ENCODE results near the gene ADAMTSL3.
"Not testable (repeated sequence)": the region's sequence is repeated elsewhere in the genome, so short reads cannot be mapped to it uniquely, and the experiment has no call there.

Gene ADAMTSL3

DNA sequence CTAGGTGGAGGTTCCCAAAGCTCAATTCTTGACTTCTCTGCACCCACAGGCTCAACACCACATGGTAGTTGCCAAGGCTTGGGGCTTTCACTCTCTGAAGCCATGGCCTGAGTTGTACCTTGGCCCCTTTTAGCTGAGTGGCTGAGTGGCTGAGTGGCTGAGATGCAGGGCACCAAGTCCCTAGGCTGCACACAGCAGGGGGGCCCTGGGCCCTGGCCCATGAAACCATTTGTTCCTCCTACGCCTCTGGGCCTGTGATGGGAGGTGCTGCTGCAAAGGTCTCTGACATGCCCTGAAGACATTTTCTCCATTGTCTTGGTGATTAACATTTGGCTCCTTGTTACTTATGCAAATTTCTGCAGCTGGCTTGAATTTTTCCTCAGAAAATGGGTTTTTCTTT, 103.4 kb downstream of the ADAMTSL3 start:
- not testable (repeated sequence) for DNase-seq

DNA sequence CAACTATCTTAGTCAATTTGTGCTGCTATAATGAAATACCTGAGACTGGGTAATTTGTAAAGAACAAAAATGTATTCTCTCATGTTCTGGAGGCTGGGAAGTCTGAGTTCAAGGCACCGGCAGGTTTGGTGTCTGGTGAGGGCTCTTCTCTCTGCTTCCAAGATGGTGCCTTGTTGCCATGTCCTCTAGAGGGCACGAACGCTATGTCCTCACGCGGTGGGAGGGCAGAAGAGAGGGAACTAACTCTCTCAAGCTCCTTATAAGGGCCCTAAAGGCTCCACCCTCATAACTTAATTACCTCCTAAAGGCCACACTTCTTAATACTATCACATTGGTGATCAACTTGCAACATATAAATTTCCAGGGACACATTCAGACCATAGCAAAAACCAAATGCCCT, 108.4 kb downstream of the ADAMTSL3 start:
- DNase-seq = no peak

DNA sequence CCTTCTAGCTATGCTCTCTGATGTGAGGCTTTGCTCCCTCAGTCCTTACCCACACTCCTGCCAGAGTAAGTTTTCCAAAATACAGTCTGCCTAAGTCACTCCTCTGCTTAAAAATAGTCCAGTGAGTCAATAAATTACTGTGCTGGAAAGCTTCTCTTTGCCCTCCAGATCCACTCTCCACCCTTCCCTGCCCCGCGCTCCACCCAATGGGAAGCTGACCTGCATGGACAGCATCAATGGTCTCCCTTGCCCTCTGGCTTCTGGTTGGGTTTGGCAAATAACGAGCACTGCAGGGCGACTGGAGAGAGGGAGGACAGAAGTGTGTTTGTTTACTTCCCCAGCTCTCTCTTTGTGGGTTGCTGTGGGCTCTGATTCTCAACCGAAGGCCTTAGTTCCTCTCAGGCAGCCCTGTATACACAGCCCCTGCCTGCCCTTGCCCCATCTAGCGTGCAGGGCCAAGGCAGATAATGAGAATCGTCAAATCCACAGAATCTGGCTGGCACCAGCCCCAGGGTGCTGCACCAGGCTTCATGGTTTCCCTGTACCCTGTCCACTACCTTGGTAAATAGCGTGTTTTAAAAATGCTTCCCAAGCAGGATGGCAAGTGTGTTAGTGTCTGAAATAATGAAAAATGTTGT, 110.4 kb downstream of the ADAMTSL3 start:
- DNase-seq = no peak

DNA sequence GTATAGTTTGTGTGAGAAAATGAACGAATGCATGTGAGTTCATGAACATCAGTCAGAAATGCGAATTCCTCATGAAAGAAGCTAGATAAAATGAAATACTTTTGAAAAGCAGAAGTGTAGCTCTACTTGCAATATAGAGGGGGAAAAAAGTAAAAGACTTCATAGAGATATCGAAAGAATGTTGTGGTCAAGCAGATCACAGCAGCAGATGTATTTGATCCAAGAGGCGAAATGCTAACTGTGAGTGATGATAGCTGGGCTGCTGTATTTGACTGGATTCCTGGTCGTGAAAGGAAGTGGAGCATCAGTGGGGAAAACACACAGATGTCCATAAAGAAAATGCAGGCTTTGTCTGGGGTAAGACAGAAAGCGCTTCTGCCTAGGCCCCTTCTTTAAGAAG, 112.4 kb downstream of the ADAMTSL3 start:
- DNase-seq = no peak

DNA sequence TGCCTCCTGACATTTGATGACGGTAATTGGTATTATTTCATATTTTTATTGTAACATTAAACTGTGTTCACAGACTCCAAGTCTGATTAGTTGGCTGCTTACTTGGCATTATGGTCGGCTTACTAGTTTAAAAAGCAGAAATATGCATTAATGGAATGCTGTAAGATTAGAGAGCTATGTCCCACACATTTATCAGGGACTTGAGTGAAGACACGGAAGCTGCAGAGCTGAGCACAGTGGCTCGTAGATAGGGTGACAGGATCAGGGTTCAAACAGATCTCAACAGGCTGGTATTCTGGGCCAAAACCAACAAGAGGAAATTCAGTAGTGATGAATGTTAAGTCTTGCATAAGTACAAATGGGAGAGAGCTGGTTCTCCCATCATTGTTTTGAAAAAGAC, 113.8 kb downstream of the ADAMTSL3 start:
- DNase-seq = no peak

DNA sequence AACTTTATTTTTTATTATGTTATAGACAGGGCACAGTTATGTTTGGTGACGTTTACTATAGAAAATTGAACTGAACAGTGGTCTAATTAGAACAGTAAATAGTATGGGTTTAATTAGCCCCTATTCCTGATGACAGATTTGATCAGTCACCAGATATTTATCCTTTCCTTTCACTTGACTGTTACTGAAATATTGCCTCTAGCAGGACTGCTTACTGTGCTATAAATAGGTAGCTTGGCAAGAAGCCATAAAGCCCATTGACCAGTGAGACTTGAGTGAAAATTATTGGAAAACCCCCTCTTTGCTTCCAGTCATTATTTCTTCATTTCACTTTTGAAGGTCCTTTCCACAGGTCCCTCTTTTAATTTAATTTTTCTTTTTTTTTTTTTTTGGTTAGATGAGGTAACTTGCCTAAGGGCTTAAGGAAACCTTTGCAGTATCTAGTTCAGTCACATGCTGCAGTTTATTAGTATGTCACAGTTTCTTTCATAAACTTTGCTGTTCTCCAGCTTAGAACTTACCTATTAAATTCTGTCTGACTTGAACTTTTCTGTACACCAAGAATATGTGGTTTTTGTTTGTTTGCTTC, 115.6 kb downstream of the ADAMTSL3 start:
- no peak for DNase-seq

DNA sequence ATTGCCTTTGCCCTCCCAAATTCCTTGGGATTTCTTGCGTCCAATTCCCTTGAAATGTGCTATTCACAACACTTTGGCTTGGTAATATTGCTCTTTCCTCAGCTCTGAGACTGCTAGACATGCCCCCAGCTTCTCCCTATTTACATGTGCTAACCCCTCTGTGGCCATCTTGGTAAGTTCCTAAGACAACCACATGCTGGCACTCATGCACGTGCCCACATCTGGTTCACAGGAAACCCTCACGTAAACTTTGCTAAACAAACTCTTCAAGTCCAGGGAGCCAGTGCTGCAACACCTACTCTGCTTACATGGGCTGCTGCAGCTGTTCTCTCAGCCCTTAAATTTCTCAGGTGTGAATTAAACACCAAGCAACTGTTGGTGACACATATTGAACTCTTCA, 121.8 kb downstream of the ADAMTSL3 start:
- DNase-seq = peak in 1 of 5 experiments; percentile 2

DNA sequence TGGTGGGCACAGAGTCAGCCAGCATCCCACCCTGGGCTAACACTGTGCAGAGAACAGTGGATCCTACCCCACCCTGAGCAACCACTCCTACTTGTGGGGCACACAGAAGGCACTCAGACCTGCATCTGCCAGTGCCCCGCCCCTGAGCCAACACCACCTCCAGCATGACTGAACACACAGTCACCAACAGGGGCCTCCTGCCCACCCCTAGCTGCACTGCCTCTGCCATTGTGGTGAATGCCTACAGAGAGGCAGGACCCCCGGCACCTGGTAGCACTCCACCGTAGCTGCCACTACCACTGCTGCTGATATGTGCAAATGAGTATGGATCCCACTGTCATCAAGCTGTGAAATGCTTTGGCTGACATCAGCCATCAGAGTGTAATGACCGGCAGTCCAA, 123.1 kb downstream of the ADAMTSL3 start:
- DNase-seq = no peak

DNA sequence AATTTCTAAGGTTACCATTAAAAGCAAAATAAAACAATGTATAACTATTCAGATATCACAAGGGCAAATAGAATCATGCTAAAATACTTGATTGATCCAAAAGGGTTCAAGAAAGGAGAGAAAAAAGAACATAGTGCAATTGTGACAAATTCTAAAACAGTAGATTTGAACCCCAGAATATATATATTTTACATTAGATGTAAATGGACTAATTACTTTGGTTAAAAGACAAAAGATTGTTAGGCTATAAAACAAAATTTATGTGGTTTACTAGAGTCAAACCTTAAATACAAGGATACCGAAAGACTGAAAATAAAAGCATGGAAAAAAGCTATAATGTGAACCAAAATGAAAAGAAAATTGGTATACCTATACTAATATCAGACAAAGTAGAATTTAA, 129.3 kb downstream of the ADAMTSL3 start:
- DNase-seq = no peak

DNA sequence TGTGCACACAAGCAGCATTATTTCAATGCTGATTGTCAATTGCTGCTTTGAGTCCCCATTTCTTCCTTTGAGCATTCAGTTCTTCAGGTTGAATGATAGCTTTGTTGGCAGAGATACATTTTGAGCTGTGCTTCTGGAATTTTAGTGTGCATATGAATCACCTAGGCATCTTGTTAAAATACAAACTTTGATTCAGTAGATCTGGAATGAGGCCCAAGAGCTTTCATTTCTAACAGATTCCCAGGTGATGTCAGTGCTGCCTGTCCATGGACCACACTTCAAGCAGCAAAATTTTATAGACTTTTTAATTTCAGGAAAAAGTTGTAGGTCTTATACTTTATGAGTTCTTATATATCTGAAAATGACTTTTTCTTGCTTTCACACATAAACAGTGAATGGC, 131.1 kb downstream of the ADAMTSL3 start:
- no peak for DNase-seq

DNA sequence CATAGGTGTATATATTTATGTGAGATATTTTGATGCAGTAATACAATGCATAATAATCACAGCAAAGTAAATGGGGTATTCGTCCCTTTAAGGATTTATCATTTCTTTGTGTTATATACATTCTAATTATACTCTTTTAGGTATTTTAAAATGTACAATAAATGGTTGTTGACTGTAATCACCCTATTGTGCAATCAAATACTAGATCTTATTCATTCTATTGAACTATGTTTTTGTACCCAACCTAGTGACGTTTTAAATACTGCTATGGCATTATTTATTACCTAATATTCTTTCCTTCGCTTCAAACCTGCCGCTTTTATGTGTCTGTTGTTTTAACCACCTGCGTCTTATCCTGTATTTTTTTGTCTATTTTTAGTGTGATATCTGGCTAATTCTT, 132.4 kb downstream of the ADAMTSL3 start:
- DNase-seq = no peak

DNA sequence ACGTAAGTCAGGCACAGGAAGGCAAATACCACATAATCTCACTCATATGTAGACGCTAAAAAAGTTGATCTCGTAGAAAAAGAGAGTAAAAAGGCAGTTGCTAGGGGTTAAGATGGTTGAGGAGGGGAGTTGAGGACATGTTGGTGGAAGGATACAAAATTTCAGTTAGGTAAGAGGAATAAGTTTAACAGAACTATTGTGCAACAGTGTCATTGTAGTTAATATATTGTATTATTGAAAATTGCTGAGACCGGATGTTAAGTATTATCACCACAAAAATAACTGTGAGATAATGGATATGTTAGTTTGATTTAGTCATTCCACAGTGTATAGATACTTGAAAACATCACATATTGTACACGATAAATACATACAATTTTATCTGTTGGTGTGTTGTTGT, 139.1 kb downstream of the ADAMTSL3 start:
- DNase-seq = no peak

DNA sequence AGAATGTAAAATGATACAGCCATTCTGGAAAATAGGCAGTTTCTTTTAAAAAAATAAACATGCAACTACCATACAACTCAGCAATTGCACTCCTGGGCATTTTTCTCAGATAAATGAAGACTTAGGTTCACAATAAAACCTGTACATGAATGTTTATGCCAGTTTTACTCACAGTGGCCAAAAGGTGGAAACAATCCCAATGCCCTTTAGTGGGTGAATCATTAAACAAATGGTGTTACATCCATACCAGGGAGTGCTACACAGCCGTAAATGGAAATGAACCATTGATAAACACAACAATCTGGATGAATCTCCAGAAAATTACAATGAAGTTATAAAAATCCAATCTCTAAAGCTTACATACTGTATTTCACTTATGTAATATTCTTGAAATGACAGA, 140.3 kb downstream of the ADAMTSL3 start:
- no peak for DNase-seq

DNA sequence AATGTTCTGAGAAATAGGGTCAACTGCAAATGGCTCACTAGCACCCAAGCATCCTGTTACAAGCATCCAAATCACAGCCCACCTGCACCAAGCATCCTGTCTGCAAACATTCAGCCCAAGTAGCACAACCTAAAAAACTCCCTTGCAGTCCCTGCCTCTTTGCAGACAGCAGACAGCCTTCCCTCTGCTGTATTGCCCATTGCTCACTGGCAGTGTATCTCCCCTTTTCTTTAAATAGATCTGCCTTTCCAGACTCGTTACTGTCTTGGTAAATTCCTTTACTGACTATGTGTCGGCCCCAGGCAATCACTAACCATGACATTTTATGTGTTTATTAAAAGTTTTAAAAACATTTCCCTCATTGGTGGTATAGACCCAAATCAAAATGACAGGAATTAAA, 155.4 kb downstream of the ADAMTSL3 start:
- DNase-seq = no peak

DNA sequence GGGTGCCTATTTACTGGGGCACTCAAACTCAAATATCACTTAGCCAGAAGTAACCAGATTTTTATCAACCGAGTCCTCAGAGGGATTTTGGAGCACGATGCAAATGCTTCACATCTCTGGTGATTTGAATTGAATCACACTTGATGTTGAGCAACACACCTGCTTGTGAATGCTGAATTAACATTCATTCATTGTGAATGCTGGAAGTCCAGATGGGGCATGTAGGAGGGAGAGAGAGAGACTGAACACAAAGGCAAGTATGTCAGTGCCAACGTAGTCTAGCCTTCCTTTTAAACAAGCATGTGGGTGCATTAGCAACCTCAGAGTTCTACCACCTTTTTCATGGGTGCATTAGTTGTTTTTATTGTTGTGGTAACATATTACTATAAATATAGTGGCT, 156.2 kb downstream of the ADAMTSL3 start:
- no peak for DNase-seq

DNA sequence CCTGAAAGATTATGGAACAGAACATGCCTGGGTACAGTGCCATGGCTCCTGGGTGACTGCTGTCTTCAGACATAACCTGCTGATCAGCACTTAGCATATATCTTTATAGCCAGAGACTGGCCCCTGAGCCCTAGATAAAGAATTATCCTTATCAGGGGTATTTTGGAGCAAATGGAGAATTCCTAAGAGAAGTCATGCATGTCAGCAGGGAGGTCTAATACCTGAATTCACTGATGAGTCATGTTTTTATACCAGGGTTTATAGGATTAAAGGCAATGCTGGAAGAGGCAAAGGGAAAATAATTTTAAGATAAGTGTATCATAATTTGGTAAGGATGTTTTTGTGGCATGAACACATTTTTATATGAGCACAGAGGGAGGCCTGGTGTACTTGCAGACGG, 159.8 kb downstream of the ADAMTSL3 start:
- DNase-seq = no peak

DNA sequence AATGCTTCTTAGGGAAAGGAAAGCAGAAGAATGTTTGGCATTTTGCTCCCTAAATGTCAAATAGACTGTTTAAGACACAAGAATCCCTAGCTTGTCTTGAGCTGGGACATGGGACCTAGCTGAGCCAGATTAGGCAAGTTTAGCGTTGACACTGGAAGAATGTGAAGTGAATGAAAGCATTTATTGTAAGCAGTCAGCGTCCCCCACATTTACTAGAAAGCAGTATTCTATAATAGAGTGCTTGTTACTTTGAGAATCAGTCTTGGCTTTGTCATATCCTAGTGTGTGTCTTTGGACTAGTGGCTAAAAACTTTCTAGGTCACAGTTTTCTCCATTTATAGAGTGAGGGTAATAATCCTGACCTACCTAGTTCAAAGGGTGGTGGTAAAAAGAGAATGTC, 161.6 kb downstream of the ADAMTSL3 start:
- DNase-seq = no peak

DNA sequence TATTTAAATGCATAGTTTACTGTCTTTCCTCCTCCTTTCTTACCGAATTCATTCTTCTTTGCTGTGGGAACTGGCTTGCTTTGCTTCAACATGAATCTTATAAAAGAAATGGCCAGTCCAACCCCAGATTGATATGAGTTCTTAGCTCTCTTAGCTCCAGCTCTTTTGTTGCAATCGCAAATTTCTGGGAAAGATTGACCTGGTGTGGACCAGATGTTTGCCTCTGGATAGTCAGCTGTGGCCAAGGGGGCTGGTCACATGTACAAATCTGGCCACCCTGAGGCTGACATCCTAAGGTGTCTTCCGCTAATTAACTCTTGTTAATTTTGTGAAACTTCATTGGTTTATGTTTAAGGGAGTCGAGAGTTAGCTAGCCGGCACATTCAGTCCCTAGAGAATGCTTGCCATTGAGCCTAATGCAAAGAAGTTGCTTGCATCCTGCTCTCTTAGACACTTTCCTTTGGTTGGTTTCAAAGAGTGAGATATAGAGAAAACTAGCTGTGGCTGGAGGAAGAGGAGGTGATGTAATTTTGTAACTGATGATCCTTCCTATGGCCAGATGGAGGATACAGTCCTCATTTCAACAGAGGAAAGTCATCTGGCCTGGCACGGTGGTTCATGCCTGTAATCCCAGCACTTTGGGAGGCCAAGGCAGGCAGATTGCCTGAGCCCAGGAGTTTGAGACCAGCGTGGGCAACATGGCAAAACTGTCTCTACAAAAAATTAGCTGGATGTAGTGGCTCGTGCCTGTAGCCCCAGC, 162.4 kb downstream of the ADAMTSL3 start:
- DNase-seq = no peak

DNA sequence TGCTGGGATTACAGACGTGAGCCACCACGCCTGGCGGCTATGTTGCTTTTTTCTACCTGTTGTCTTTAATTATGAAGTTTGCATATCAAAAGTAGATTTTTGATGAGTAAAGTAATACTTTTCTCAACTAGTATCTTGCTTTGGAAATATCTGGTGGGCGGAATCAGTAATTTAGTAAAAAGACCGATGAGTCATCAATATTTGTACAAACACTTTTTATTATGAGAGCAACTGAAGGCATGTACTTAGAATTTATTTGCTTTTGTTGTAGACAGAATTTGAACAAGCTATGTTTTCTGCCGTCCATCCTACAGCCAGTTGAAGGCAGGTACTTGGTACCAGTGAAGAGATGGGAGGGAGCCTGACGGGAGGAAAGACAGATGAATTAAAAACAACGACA, 164.7 kb downstream of the ADAMTSL3 start:
- DNase-seq = no peak

DNA sequence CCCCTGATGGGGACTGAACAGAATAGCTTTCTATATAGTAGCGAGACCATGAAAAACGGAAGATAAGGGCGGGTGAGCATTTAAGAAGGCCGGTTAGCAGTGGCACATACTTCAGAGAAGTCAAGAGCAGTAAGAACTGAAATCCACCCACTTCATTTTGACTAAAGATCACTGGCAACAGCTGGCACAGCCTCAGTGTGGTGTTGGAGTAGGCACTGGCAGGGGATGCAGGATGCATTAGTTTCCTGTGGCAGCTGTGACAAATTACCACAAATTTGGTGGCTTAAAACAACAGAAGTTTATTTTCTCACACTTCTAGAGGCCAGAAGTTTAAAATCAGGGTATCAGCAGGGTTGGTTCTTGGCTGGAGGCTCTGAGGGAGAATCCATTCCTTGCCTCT, 176.5 kb downstream of the ADAMTSL3 start:
- no peak for DNase-seq

DNA sequence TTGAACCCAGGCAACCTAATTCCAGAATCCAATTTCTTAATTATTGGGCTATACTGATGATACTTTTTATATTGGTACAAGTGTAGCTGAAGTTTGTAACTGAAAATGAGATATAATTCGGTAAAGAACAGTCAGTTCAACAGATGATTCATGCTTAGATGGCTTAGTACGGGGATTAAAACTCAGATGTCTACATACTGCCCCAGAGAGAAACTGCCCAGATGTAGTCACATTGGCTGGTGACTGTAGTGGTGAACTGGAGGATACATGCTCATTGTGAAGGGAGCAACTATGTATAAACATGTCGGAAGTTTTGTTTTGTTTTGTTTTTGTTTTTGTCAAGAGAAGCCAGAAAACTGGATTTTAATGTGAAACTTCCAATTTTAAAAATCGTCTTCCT, 179.6 kb downstream of the ADAMTSL3 start:
- no peak for DNase-seq

DNA sequence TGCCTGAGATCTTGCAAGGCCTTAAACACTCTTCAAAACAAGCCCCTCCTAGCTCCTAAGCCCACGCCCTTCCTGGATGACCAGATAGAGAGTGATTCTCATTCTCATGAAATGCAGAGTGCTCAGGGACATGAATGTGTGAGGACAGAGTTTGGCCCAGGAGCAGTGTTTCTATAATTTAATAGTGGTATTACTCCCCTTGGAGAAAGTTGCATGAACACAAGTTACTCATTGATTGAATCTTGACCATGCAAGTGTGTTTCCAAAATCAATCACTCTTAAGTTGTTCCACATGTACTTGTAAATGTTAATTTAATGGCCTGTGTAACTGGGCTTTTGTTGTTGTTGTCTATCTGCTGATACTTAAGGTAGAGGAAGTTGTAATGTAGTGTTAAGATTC, 181.6 kb downstream of the ADAMTSL3 start:
- DNase-seq = no peak

DNA sequence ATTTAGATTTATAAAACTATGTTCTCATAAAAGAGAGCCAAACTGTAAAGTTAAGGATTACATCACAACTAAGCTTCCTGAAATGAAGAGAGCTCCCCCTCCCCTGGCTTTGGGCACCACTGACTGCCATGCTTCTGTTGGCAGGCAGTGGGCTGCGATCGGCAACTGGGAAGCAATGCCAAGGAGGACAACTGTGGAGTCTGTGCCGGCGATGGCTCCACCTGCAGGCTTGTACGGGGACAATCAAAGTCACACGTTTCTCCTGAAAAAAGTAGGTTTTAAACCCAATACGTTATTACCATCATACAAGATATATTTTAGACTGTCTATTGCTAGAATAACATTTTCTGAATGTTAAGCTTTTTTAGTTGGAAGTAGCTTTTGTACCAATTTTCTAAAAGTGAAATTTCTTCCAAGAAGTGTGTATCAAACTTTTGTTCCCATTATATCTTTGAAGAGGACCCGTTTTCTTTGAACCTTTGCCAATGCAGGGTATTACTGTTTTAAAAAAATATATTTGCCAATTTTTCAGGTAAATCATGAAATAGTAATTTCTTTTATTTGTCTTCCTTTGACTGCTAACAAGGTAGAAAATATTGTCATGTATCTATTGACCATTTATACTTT, 184.1 kb downstream of the ADAMTSL3 start:
- no peak for DNase-seq

DNA sequence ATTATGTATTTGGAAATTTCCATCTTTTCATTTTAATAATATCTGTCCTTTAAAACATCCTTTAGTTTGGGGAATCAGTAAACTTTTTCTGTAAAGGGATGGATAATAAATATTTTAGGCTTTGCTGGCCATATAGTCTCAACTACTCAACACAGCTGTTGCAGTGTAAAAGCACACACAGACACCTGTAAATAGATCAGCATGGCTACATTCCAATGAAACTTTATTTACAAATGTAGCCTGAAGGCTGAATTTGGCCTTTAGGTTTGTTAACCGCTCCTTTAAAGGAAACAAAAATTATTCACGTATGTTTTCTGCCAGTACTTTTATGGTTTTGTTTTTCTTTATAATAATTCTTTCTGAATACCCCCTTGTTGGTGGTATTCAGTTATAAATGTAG, 184.8 kb downstream of the ADAMTSL3 start:
- no peak for DNase-seq

Data from T-helper 2 cell (primary cell).